Cardiac muscle cell (in vitro differentiated cells and primary cell): Measurements from ENCODE around the gene SALL1. TPM values are rescaled to one million over a fixed set of nuclear protein-coding genes. Genes with fewer than 3 reads are reported as not detected.
A peak's percentile ranks its signal among the peaks of the same experiment; 100 is the strongest.

Experiments
- DNase-seq, 2 donors: peaks; one replicate each; pipeline versions ENCODE4 v3.0.0 to v3.0.0-alpha.2; 2010 to 2017; ENCODE audit warnings: low read depth in 1 of 2, low spot score in 1 of 2
- H3K27ac ChIP-seq: fragments of 200-600 bp; sonication (generic); 2 replicates; pipeline ENCODE4 v1.5.1; 2016
- H3K27me3 ChIP-seq: fragments of 200-600 bp; sonication (generic); 2 replicates; pipeline ENCODE4 v1.6.0; 2016; ENCODE audit warnings: control low read depth
- H3K36me3 ChIP-seq: fragments of 200-600 bp; sonication (generic); 2 replicates; pipeline ENCODE4 v1.5.1; 2016; ENCODE audit warnings: control low read depth
- H3K4me1 ChIP-seq: fragments of 200-600 bp; sonication (generic); 2 replicates; pipeline ENCODE4 v1.8.1; 2017; ENCODE audit warnings: low read depth, mild to moderate bottlenecking, mixed run types
- H3K4me3 ChIP-seq: fragments of 200-600 bp; sonication (generic); 2 replicates; pipeline ENCODE4 v1.5.1; 2016; ENCODE audit warnings: mild to moderate bottlenecking
- H3K9me3 ChIP-seq: fragments of 200-600 bp; sonication (generic); 2 replicates; pipeline ENCODE4 v1.5.1; 2017; ENCODE audit warnings: low read depth, mild to moderate bottlenecking, control low read depth
- polyA plus RNA-seq: library from polyadenylated mRNA; unstranded; fragments of >200 nt; fragmentation: Nextera tagmentation; extraction: Ambion mirVana; gene quantifications from 2 replicates; pipeline ENCODE4 v1.2.1, GENCODE V29; 2016
- total RNA-seq: library from RNA; depleted of rRNA; stranded (reverse); fragments of >200 nt; gene quantifications from 2 replicates; pipeline ENCODE4 v1.2.3, GENCODE V29; 2016
- TF ChIP-seq, protein P1 (sequence below): IDR thresholded peaks from 2 replicates; pipeline ENCODE4 v1.5.1; 2012; ENCODE audit warnings: low read depth, mild to moderate bottlenecking, low read length

The SALL1 gene
- total and polyA plus RNA-seq, 2 experiments from 2014 or later, result 4.2 to 16.7 TPM

DNA sequence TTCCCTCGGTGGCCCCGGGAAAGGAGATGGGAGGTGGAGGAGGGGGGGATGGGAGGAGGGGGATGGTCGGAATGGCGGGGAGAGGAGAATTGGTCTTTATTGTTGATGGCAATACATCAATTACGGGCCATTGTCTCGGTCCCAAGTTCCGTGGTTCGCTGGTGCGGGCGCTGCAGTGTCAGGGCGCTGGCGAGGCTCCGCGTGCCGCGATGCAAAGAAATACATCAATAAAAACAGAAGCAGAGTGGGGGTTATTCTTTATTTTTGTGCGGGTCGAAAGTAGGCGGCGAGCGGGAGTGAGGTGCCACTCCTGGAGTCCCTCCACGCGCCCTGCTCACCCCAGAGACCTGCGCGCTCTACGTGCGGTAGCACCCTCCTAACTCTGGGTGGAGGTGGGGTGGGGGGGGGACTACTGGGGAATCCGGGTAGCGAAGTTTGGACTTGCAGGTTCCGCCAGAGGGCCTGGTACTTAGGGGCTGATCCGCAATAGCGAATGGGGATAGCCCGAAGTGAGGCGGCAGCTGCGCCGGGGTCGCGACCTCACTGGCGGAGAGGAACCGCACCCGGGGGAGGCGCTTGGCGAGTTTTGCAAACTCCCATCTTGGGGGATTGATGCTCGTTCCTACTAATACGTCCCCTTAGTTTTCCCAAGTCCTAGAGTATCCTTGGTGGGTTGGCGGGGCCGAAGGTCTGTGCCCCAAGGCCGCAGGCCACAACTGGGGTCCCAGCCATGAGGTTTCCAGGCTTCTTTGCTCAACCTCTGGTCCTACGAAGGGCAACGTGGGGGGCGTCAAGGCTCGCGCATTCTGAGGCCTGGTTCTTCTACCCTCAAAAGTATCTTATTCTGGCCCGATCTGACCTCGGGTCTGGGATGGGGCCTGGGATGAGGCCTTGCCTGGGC is 3.5 kb upstream of the SALL1 start:
- peaks cover 11% of the 10 kb centered on the region for H3K27me3 ChIP-seq
- H3K9me3 ChIP-seq, result no peaks in the 10 kb centered on the region
- H3K27ac ChIP-seq, result no peak overlapping the region
- peak in 1 of 2 donors; percentile 26 for DNase-seq
- peaks cover 26% of the 10 kb centered on the region for H3K4me1 ChIP-seq
- TF ChIP-seq, protein P1, sequence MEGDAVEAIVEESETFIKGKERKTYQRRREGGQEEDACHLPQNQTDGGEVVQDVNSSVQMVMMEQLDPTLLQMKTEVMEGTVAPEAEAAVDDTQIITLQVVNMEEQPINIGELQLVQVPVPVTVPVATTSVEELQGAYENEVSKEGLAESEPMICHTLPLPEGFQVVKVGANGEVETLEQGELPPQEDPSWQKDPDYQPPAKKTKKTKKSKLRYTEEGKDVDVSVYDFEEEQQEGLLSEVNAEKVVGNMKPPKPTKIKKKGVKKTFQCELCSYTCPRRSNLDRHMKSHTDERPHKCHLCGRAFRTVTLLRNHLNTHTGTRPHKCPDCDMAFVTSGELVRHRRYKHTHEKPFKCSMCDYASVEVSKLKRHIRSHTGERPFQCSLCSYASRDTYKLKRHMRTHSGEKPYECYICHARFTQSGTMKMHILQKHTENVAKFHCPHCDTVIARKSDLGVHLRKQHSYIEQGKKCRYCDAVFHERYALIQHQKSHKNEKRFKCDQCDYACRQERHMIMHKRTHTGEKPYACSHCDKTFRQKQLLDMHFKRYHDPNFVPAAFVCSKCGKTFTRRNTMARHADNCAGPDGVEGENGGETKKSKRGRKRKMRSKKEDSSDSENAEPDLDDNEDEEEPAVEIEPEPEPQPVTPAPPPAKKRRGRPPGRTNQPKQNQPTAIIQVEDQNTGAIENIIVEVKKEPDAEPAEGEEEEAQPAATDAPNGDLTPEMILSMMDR, result no peak
- H3K36me3 ChIP-seq, result no peaks in the 10 kb centered on the region
- peak overlapping the region; percentile 68 for H3K4me3 ChIP-seq

DNA sequence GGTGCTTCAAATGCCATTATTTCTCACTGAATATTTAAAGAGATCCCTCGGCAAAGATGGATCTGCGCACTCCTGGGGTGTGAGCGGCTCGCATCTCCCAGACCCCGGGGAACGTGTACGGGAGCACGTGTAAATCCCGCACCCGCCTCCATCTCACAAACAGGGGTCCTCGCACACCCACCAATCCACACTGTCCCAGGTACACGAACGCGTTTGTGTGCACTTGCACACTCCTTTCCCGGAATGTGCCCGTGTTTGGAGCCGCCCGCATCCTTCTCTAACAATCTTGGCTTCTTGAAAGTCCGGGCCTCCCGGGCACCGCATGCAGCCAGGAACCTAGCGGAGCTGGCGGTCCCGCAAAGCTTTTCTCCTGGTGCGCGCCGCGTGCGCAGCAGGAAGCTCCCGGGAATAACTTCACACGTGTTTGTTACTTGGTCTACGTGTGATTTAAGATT is 2.5 kb upstream of the SALL1 start:
- no peak overlapping the region for H3K27ac ChIP-seq
- no peaks in the 10 kb centered on the region for H3K9me3 ChIP-seq
- TF ChIP-seq, protein P1, result no peak
- H3K4me1 ChIP-seq, result peaks cover 31% of the 10 kb centered on the region
- peak overlapping the region; percentile 68 for H3K4me3 ChIP-seq
- DNase-seq, result peak in 1 of 2 donors; percentile 52
- H3K27me3 ChIP-seq, result peaks cover 11% of the 10 kb centered on the region
- H3K36me3 ChIP-seq, result no peaks in the 10 kb centered on the region

DNA sequence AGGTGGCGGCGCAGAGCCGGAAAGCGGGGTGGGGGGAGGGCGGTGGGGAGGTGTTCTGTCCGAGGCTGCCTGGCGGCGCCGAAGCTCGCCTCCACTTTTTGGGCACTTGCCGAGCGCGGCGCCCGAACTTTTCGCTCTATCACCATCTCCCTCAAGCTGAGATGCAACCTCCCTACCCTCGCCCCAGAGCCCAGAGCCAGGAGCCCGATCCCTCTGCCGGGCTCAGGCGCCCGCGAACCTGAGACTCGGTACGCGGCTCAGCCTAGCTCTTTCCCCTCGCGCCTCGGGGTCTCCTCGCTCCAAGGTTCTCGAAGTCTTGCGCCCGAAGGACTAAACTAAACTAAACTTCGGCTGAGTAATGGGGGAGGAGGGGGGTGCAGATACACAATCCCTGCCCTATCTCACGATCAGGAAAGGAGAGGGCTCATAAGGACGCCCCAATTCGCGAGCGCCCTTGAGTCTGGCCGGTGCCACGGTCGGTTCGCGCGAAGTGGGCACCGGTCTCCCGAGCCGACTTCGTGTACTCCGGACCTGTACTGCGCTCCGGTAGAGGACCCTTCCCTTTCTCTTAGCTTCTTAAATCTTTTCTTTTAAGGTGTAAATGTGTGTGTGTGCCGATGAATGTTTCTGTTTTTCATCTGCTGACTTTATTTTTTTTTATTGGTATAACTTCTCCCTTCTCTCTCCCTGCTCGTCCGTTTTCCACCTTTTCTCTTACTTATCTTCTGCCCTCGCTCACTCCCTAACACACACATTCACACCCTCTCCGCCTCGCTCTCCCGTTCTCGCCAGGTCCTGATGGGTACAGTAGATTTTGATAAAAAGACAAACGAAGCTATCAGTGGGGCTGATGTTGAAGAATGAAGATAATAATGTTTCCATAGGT is 1.9 kb upstream of the SALL1 start:
- Histone ChIP-seq H3K27ac (peak overlapping the region; percentile 89), H3K36me3 (no peaks in the 10 kb centered on the region), H3K4me3 (peak overlapping the region; percentile 68), H3K9me3 (no peaks in the 10 kb centered on the region), H3K4me1 (peaks cover 37% of the 10 kb centered on the region), H3K27me3 (peaks cover 11% of the 10 kb centered on the region)
- peak in 1 of 2 donors; percentile 55 for DNase-seq
- TF ChIP-seq, protein P1, result no peak

DNA sequence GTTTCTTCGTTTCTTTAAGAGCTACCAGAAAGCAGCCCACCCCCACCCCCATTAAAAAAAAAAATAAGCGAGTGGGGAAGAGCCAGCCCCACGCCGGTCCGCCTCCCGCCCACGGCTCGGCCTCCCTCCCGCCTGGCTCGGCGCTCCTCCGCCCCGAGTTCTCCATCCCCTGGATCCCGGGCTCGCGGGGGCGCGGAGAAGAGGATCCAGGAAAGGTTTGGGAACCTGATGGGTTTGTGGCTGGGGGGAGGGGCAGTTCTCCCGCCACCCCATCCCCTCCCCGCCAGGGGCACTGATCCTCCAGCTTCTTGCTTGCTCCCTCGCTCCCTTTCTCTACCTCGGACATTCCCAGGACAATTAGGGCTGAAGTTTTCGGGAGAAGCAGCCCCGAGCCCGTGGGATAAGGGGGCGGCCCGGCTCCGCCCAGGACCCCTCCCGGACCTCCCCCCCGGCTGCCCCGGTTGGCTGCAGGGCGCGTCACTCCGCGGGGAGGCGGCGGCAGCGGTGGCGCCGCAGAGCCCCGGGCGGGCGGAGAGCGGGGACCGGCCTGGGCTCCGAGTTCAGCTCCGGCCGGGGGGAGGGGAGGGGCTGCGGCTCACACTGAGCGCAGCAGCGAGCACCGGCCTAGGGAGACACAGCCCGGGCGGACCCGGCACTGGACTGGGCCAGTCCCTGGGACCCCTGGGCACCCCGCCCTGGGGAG is 1.0 kb upstream of the SALL1 start:
- peak overlapping the region; percentile 89 for H3K27ac ChIP-seq
- peak; percentile 89 to 95 for DNase-seq
- no peaks in the 10 kb centered on the region for H3K36me3 ChIP-seq
- H3K4me1 ChIP-seq, result peaks cover 42% of the 10 kb centered on the region
- H3K27me3 ChIP-seq, result peaks cover 11% of the 10 kb centered on the region
- no peaks in the 10 kb centered on the region for H3K9me3 ChIP-seq
- peak overlapping the region; percentile 68 for H3K4me3 ChIP-seq
- TF ChIP-seq, protein P1, result no peak

DNA sequence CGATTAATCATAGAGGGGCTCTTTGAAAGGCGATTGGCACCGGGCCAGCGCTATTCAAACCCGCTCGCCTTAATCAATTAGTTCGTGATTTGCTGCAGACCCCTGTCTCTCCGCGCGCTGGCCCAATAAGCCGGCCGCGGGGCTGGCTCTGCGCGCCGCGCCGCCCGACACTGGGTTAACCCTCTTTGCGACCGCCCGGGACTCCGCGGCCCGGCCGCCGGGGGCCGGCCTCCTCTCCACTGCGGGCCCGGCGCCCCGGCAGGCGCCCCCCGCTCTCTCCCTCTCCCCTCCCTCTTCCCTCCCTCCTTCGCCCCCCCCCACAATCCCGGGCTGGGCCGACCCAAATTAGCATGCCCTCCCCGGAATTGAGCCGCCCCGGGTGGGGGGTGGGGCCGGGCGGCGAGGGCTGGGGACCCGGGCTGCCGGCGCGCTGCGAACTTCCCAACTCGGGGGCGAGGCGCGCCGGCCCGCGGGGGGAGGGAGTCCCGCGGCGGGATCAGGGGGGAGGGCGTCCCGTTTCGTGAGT is 428 bp upstream of the SALL1 start:
- Histone ChIP-seq H3K27ac (peak overlapping the region; percentile 89), H3K9me3 (no peaks in the 10 kb centered on the region), H3K4me1 (peaks cover 42% of the 10 kb centered on the region), H3K4me3 (peak overlapping the region; percentile 68), H3K36me3 (no peaks in the 10 kb centered on the region), H3K27me3 (peaks cover 11% of the 10 kb centered on the region)
- peak; percentile 89 to 96 for DNase-seq
- TF ChIP-seq, protein P1, result no peak
